Pericardium fibroblast (primary cell): ENCODE data around the gene HTN3. TPM values are rescaled to one million over a fixed set of nuclear protein-coding genes. Genes with fewer than 3 reads are reported as not detected.

Source experiments
- total RNA-seq: library from RNA; depleted of rRNA; stranded (reverse); fragments of >200 nt; gene quantifications from 2 replicates; pipeline ENCODE4 v1.2.3, GENCODE V29; 2015

The HTN3 gene
- not detected in 2 replicates for total RNA-seq

DNA sequence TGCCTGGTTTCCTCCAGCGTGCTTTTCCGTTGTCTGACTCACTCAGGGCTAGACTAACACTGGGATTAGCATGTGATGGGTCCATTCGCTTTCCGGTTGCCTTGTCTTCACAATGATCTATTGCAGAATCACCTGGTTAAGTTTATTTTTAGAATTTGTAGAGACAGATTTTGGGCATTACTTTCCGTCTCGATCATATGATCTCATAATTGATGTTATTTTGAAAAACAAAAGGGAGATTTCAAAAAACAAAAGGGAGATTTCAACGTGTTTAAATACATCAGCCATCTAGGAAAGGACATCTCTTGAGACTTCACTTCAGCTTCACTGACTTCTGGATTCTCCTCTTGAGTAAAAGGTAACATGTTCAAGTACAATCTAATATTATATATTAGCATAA is at the start of gene HTN3:
Gene HTN3, plus strand, starts transcription at position 301 of the 400 bp plus-strand sequence. CDS start 2,282 bp downstream, outside the sequence.

DNA sequence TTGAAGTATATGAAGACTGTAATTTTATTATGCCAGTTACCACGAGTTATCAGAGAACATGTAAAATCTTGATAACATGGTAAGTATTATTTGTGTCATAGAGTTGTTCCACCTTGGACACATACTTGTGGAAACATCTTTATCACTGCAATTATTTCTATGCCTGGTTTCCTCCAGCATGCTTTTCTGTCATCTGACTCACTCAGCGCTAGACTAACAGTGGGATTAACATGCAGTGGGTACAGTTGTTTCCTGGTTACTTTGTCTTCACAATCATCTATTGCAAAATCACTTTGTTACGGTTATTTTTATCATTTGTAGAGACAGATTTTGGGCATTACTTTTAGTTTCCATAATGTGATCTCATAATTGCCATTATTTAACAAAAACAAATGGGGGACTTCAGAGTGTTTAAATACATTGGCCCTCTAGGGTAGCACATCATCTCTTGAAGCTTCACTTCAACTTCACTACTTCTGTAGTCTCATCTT is 32.7 kb upstream of the HTN3 start, which contains the start of gene STATH:
Gene STATH, plus strand, starts transcription at position 441 of the 491 bp plus-strand sequence. CDS start 2,472 bp downstream, outside the sequence.

DNA sequence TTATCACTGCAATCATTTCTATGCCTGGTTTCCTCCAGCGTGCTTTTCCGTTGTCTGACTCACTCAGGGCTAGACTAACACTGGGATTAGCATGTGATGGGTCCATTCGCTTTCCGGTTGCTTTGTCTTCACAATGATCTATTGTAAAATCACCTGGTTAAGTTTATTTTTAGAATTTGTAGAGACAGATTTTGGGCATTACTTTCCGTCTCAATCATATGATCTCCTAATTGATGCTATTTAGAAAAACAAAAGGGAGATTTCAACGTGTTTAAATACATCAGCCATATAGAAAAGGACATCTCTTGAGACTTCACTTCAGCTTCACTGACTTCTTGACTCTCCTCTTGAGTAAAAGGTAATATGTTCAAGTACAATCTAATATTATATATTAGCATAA is 21.9 kb downstream of the HTN3 start, which contains the start of gene HTN1:
Gene HTN1, plus strand, starts transcription at position 301 of the 400 bp plus-strand sequence. CDS start 2,639 bp downstream, outside the sequence.

Other genes with a start within 250 kb of the HTN3 start
- gene SULT1E1, start 168.3 kb upstream of the HTN3 start, total RNA-seq: 47.0 and 125 TPM in 2 replicates
- gene CSN1S1, start 97.4 kb upstream of the HTN3 start, total RNA-seq: not detected in 2 replicates
- gene CSN2, start 62.7 kb upstream of the HTN3 start, total RNA-seq: not detected in 2 replicates
- not detected in 2 replicates for gene STATH, start 32.5 kb upstream of the HTN3 start, total RNA-seq
- gene HTN1, start 22.0 kb downstream of the HTN3 start, total RNA-seq: not detected in 2 replicates
- not detected in 2 replicates for gene PRR27, start 125.8 kb downstream of the HTN3 start, total RNA-seq
- gene ODAM, start 167.3 kb downstream of the HTN3 start, total RNA-seq: not detected in 2 replicates
- not detected in 2 replicates for gene FDCSP, start 197.7 kb downstream of the HTN3 start, total RNA-seq
- gene CSN3, start 214.1 kb downstream of the HTN3 start, total RNA-seq: not detected in 2 replicates